Neuronal stem cell (in vitro differentiated cells): ENCODE measurements around the gene ALDH3B1.
A peak's percentile ranks its signal among the peaks of the same experiment; 100 is the strongest.

Source experiments
- DNase-seq: peaks from one replicate; pipeline ENCODE4 v3.0.0-alpha.2; 2013; ENCODE audit warnings: low spot score
- H2AFZ ChIP-seq: one replicate; pipeline ENCODE4 v1.6.1; 2013; ENCODE audit warnings: mild to moderate bottlenecking, low read length, inconsistent platforms
- H2AK5ac ChIP-seq: 2 replicates; pipeline ENCODE4 v1.6.1; 2013; ENCODE audit warnings: low read depth, mild to moderate bottlenecking, inconsistent platforms, low read length, moderate library complexity, mixed read lengths
- H2BK120ac ChIP-seq: 2 replicates; pipeline ENCODE4 v1.6.1; 2013; ENCODE audit warnings: low read depth, mild to moderate bottlenecking, inconsistent platforms, low read length, moderate library complexity, mixed read lengths
- H2BK12ac ChIP-seq: one replicate; pipeline ENCODE4 v1.6.1; 2013; ENCODE audit warnings: low read length, inconsistent platforms
- H2BK15ac ChIP-seq: 2 replicates; pipeline ENCODE4 v1.6.1; 2013; ENCODE audit warnings: mild to moderate bottlenecking, low read length, inconsistent platforms, mixed read lengths
- H2BK5ac ChIP-seq: one replicate; pipeline ENCODE4 v1.6.1; 2013; ENCODE audit warnings: inconsistent platforms, mild to moderate bottlenecking, low read length, moderate library complexity
- H3K14ac ChIP-seq: one replicate; pipeline ENCODE4 v1.6.1; 2013; ENCODE audit warnings: low read length, inconsistent platforms
- H3K18ac ChIP-seq: 2 replicates; pipeline ENCODE4 v1.6.1; 2013; ENCODE audit warnings: low read length, inconsistent platforms
- H3K23ac ChIP-seq: 2 replicates; pipeline ENCODE4 v1.6.1; 2013; ENCODE audit warnings: low read depth, mild to moderate bottlenecking, mixed read lengths, low read length, inconsistent platforms; ENCODE audit not compliant: poor library complexity
- H3K27ac ChIP-seq: replicated peaks from 3 replicates; pipeline ENCODE4 v1.5.1; 2013; ENCODE audit warnings: low read length, inconsistent platforms
- H3K27me3 ChIP-seq, 3 experiments: 2 replicates each; pipeline ENCODE4 v1.6.1; 2013; ENCODE audit warnings: low read length in 3 of 3, mild to moderate bottlenecking in 2 of 3, inconsistent platforms in 1 of 3, low read depth in 1 of 3, mixed read lengths in 1 of 3, moderate library complexity in 1 of 3; ENCODE audit not compliant: control insufficient read depth in 3 of 3, insufficient read depth in 3 of 3
- H3K36me3 ChIP-seq, 2 donors: replicated peaks in 1 of 2; 2 replicates each; pipeline ENCODE4 v1.6.1; 2013; ENCODE audit warnings: low read length in 2 of 2; ENCODE audit not compliant: control insufficient read depth in 2 of 2, insufficient read depth in 2 of 2
- H3K4ac ChIP-seq: 2 replicates; pipeline ENCODE4 v1.6.1; 2013; ENCODE audit warnings: inconsistent platforms, mild to moderate bottlenecking, low read length, moderate library complexity
- H3K4me1 ChIP-seq, 2 donors: 1 replicate in 1 of 2; 2 replicates in 1 of 2; pipeline ENCODE4 v1.6.1; 2013; ENCODE audit warnings: low read length in 2 of 2, low read depth in 1 of 2; ENCODE audit not compliant: control insufficient read depth in 2 of 2, insufficient read depth in 1 of 2
- H3K4me2 ChIP-seq: one replicate; pipeline ENCODE4 v1.6.1; 2013; ENCODE audit warnings: mild to moderate bottlenecking, low read length, inconsistent platforms; ENCODE audit not compliant: insufficient read depth, poor library complexity, severe bottlenecking
- H3K4me3 ChIP-seq, 2 donors: 2 replicates each; pipeline ENCODE4 v1.5.1; 2013; ENCODE audit warnings: low read length in 2 of 2, mild to moderate bottlenecking in 2 of 2, inconsistent platforms in 1 of 2, moderate library complexity in 1 of 2
- H3K79me1 ChIP-seq: one replicate; pipeline ENCODE4 v1.6.1; 2013; ENCODE audit warnings: low read depth, mild to moderate bottlenecking, inconsistent platforms, low read length, moderate library complexity
- H3K9ac ChIP-seq: one replicate; pipeline ENCODE4 v1.6.1; 2013; ENCODE audit warnings: mild to moderate bottlenecking, low read depth, low read length, inconsistent platforms; ENCODE audit not compliant: poor library complexity
- H3K9me3 ChIP-seq, 2 donors: replicated peaks in 1 of 2; 2 replicates each; pipeline versions ENCODE3 to v1.6.1; 2013; ENCODE audit warnings: low read length in 2 of 2, mild to moderate bottlenecking in 2 of 2, inconsistent platforms in 1 of 2, low read depth in 1 of 2, mixed read lengths in 1 of 2, moderate library complexity in 1 of 2; ENCODE audit not compliant: control insufficient read depth in 2 of 2, insufficient read depth in 1 of 2
- H4K8ac ChIP-seq: one replicate; pipeline ENCODE4 v1.6.1; 2013; ENCODE audit warnings: low read depth, mild to moderate bottlenecking, inconsistent platforms, low read length, moderate library complexity
- H4K91ac ChIP-seq: one replicate; pipeline ENCODE4 v1.6.1; 2013; ENCODE audit warnings: low read length, low read depth, mild to moderate bottlenecking, inconsistent platforms; ENCODE audit not compliant: poor library complexity
- WGBS, 2 donors: extraction: QIAGEN DNeasy Blood & Tissue Kit; methylation state at CpG; one replicate each; pipeline ENCODE4 v1.1.7; 2013; ENCODE audit warnings: missing lambda C conversion rate in 2 of 2, mixed read lengths in 1 of 2; ENCODE audit not compliant: insufficient read length in 2 of 2, insufficient replicate concordance in 1 of 2; ENCODE audit errors: extremely low coverage in 2 of 2; 5-methylcytosine and 5-hydroxymethylcytosine counted together

Gene ALDH3B1

DNA sequence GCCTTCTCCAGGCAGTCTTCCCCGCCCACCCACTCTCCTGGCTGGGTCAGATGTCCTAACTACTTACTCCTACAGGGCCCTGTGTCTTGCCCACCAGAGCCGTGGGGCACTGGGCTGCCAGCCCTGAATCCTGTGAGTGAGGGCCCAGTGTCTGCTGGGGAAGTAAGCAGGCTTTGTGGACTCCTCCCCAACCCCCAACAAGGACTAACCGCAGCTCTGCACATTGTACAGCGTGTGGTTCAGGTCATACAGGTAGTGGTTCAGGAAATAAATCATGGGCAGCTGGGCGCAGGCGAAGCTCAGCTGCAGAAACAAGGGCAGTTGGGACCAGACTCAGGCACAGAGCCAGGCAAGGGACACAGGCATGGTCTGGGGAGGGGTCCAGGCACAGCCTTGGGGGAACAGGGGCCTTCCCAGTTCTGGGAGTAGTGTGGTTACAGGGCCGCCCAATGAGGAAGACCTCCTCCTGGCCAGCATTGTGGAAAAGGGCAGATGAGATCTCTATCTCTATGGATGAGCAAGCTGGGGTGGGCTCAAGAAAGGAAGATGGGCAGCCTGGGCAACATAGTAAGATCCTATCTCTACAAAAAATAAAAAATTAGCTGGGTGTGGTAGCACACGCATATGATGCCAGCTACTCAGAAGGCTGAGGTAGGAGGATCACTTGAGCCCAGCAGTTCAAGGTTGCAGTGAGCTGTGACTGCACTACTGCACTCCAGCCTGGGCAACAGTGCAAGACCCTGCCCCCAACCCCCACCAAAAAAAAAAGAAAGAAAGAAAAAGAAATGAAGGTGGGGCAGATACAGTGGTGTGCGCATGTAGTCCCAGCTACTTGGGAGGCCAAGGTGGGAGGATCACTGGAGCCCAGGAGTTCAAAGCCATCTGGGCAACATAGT, 11.7 kb upstream of the ALDH3B1 start:
- Histone ChIP-seq H3K9me3 (no peaks in the 10 kb centered on the region), H3K14ac (peak overlapping the region; percentile 97), H3K79me1 (peaks cover 1% of the 10 kb centered on the region), H3K4ac (peak overlapping the region; percentile 37), H4K8ac (peak overlapping the region; percentile 97), H3K23ac (no peak overlapping the region), H2BK120ac (no peak overlapping the region), H2BK5ac (peak overlapping the region; percentile 66), H2BK15ac (peak overlapping the region; percentile 100), H3K36me3 (no peaks in the 10 kb centered on the region), H3K4me3 (no peak overlapping the region), H3K4me1 (peaks cover 13 to 14% of the 10 kb centered on the region in 2 donors), H3K27me3 (peaks cover 0 to 6% (median 0%) of the 10 kb centered on the region in 3 experiments), H3K27ac (no peak overlapping the region), H3K4me2 (no peak overlapping the region), H3K9ac (peak overlapping the region; percentile 50), H3K18ac (peak overlapping the region; percentile 76), H2BK12ac (peak overlapping the region; percentile 90), H4K91ac (no peak overlapping the region), H2AFZ (no peak overlapping the region), H2AK5ac (peak overlapping the region; percentile 100)
- no peak for DNase-seq
- WGBS, 2 donors = no CpG with 5 or more reads among the region's 9 CpGs

DNA sequence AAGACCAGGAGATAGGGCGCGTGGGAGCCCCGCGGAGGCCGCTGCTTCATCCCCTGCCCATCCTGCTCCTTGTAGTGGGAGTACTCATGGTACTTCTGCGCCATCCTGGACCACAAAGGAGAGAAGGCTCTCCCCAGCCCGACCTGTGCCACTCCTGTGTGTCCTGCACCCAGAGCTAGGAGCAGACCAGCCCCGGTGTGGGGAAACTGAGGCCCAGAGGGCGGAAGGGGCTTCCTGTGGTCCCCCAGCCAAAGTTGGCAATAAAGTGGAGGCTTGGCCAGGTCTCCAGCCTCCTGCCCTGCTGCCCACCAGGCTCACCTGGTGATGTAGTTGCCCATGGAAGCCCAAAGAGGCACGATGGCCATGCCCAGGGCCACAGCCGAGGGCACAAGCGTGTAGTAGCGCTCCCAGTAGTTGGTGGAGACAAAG, 10.9 kb upstream of the ALDH3B1 start:
- H3K27me3 ChIP-seq = peaks cover 0 to 8% (median 0%) of the 10 kb centered on the region in 3 experiments
- peak overlapping the region; percentile 91 for H2AK5ac ChIP-seq
- no peaks in the 10 kb centered on the region for H3K9me3 ChIP-seq
- H4K8ac ChIP-seq = peak overlapping the region; percentile 76
- H3K27ac ChIP-seq = no peak overlapping the region
- no peak overlapping the region for H2BK12ac ChIP-seq
- H3K4ac ChIP-seq = peak overlapping the region; percentile 42
- no peak overlapping the region for H2BK120ac ChIP-seq
- peak overlapping the region; percentile 67 for H3K23ac ChIP-seq
- peaks cover 3% of the 10 kb centered on the region for H3K79me1 ChIP-seq
- no peak overlapping the region for H2AFZ ChIP-seq
- H3K9ac ChIP-seq = peak overlapping the region; percentile 34
- H2BK5ac ChIP-seq = no peak overlapping the region
- H2BK15ac ChIP-seq = peak overlapping the region; percentile 10
- H3K14ac ChIP-seq = no peak overlapping the region
- peak overlapping the region; percentile 77 for H3K18ac ChIP-seq
- H4K91ac ChIP-seq = no peak overlapping the region
- H3K4me2 ChIP-seq = no peak overlapping the region
- WGBS, 2 donors = no CpG with 5 or more reads among the region's 13 CpGs
- H3K4me3 ChIP-seq = no peak overlapping the region
- no peak for DNase-seq
- H3K36me3 ChIP-seq = no peaks in the 10 kb centered on the region
- H3K4me1 ChIP-seq = peaks cover 13 to 16% of the 10 kb centered on the region in 2 donors

- Histone ChIP-seq H3K4me2 (no peak overlapping the region), H3K27me3 (peaks cover 0 to 10% (median 0%) of the 10 kb centered on the region in 3 experiments), H3K4me3 (no peak overlapping the region), H2AK5ac (peak overlapping the region; percentile 91), H3K79me1 (peaks cover 6% of the 10 kb centered on the region), H3K27ac (no peak overlapping the region), H2BK5ac (no peak overlapping the region), H2BK12ac (no peak overlapping the region), H3K9me3 (no peaks in the 10 kb centered on the region), H3K4ac (no peak overlapping the region), H3K14ac (no peak overlapping the region), H2BK120ac (no peak overlapping the region), H2AFZ (no peak overlapping the region), H3K18ac (no peak overlapping the region), H3K23ac (no peak overlapping the region), H4K91ac (no peak overlapping the region), H3K9ac (no peak overlapping the region), H4K8ac (peak overlapping the region; percentile 76), H2BK15ac (peak overlapping the region; percentile 10), H3K36me3 (no peaks in the 10 kb centered on the region), H3K4me1 (peaks cover 16 to 18% of the 10 kb centered on the region in 2 donors)
- WGBS, 2 donors = no CpG with 5 or more reads among the region's 5 CpGs
- no peak for DNase-seq
These were observed 10.4 kb upstream of the ALDH3B1 start for GRCh38 chr11:67999704-68000103.

DNA sequence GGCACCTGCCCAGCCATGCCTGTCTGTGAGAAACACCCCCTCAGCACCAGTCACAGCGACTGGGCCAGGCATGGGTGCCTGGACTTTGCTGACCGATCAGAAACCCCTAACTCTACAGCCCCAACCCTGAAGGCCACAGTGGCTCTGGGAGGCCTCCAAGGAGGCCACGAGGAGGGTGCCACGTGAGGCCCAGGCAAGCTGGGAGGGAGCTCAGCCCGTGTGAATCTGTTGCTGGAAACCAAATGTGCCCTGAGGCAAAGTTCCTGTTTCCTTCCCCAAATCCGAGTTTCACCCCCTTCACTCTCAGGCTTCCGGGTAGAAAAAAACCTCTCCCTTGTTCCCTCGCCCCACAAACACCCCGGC, 7.6 kb upstream of the ALDH3B1 start:
- peak overlapping the region; percentile 71 for H2AFZ ChIP-seq
- no peak overlapping the region for H3K9ac ChIP-seq
- peak overlapping the region; percentile 40 for H2AK5ac ChIP-seq
- H3K4ac ChIP-seq = no peak overlapping the region
- H2BK120ac ChIP-seq = no peak overlapping the region
- H3K18ac ChIP-seq = peak overlapping the region; percentile 70
- no peaks in the 10 kb centered on the region for H3K36me3 ChIP-seq
- H3K9me3 ChIP-seq = no peaks in the 10 kb centered on the region
- no peak for DNase-seq
- no peak overlapping the region for H3K4me2 ChIP-seq
- WGBS, 2 donors = no CpG with 5 or more reads among the region's 9 CpGs
- H2BK12ac ChIP-seq = no peak overlapping the region
- peaks cover 0 to 12% (median 0%) of the 10 kb centered on the region in 3 experiments for H3K27me3 ChIP-seq
- no peak overlapping the region for H4K8ac ChIP-seq
- peaks cover 11 to 18% of the 10 kb centered on the region in 2 donors for H3K4me1 ChIP-seq
- peak overlapping the region; percentile 75 for H3K23ac ChIP-seq
- H3K14ac ChIP-seq = no peak overlapping the region
- H3K79me1 ChIP-seq = peaks cover 6% of the 10 kb centered on the region
- H2BK15ac ChIP-seq = peak overlapping the region; percentile 74
- H2BK5ac ChIP-seq = no peak overlapping the region
- H3K27ac ChIP-seq = no peak overlapping the region
- H3K4me3 ChIP-seq = no peak overlapping the region
- no peak overlapping the region for H4K91ac ChIP-seq
